HEK293 (cell line): ENCODE results near the gene RTN4.

Experiments used
- AEBP2 ChIP-seq: fragments of 450-650 bp; formaldehyde crosslinking; IDR thresholded peaks from 2 replicates; pipeline ENCODE4 v1.5.1; 2016; ENCODE audit warnings: missing biosample characterization, missing genetic modification characterization, borderline replicate concordance
- BCL11B ChIP-seq: fragments of 450-650 bp; formaldehyde crosslinking; IDR thresholded peaks from 2 replicates; pipeline ENCODE4 v1.5.1; 2016; ENCODE audit warnings: low read depth, missing biosample characterization, missing genetic modification characterization
- KLF10 ChIP-seq: fragments of 450-650 bp; IDR thresholded peaks from 2 replicates; pipeline ENCODE4 v1.5.1; 2018; ENCODE audit warnings: missing biosample characterization, mild to moderate bottlenecking, missing genetic modification characterization
- REST ChIP-seq: fragments of 450-650 bp; formaldehyde crosslinking; IDR thresholded peaks from 2 replicates; pipeline ENCODE4 v1.5.1; 2016; ENCODE audit warnings: missing biosample characterization, missing genetic modification characterization
- SP7 ChIP-seq: fragments of 450-650 bp; formaldehyde crosslinking; IDR thresholded peaks from 2 replicates; pipeline ENCODE4 v1.5.1; 2016; ENCODE audit warnings: missing biosample characterization, missing genetic modification characterization
- TSHZ1 ChIP-seq: fragments of 450-650 bp; formaldehyde crosslinking; IDR thresholded peaks from 2 replicates; pipeline ENCODE4 v1.5.1; 2016; ENCODE audit warnings: missing biosample characterization, missing genetic modification characterization, borderline replicate concordance
- WT1 ChIP-seq: fragments of 450-650 bp; formaldehyde crosslinking; IDR thresholded peaks from 2 replicates; pipeline ENCODE4 v1.5.1; 2016; ENCODE audit warnings: missing biosample characterization, missing genetic modification characterization
- YY1 ChIP-seq: fragments of 450-650 bp; formaldehyde crosslinking; IDR thresholded peaks from 2 replicates; pipeline ENCODE4 v1.5.1; 2018; ENCODE audit warnings: missing biosample characterization, missing genetic modification characterization
- ZBTB20 ChIP-seq: fragments of 450-650 bp; formaldehyde crosslinking; IDR thresholded peaks from 2 replicates; pipeline ENCODE4 v1.5.1; 2016; ENCODE audit warnings: missing biosample characterization, missing genetic modification characterization
- ZBTB48 ChIP-seq: fragments of 450-650 bp; formaldehyde crosslinking; IDR thresholded peaks from 2 replicates; pipeline ENCODE4 v1.5.1; 2016; ENCODE audit warnings: missing biosample characterization, missing genetic modification characterization
- ZFHX2 ChIP-seq: fragments of 450-650 bp; formaldehyde crosslinking; conservative IDR thresholded peaks from 2 replicates; pipeline ENCODE4 v1.5.1; 2016; ENCODE audit warnings: missing biosample characterization, missing genetic modification characterization
- ZFP69B ChIP-seq: fragments of 450-650 bp; formaldehyde crosslinking; IDR thresholded peaks from 2 replicates; pipeline ENCODE4 v1.5.1; 2016; ENCODE audit warnings: missing biosample characterization, missing genetic modification characterization
- ZNF114 ChIP-seq: fragments of 450-650 bp; formaldehyde crosslinking; IDR thresholded peaks from 2 replicates; pipeline ENCODE4 v1.5.0; 2017; ENCODE audit warnings: missing biosample characterization, missing genetic modification characterization
- ZNF132 ChIP-seq: fragments of 450-650 bp; formaldehyde crosslinking; IDR thresholded peaks from 2 replicates; pipeline ENCODE4 v1.5.1; 2017; ENCODE audit warnings: missing biosample characterization, missing genetic modification characterization, borderline replicate concordance
- ZNF202 ChIP-seq: fragments of 450-650 bp; formaldehyde crosslinking; IDR thresholded peaks from 2 replicates; pipeline ENCODE4 v1.5.1; 2016; ENCODE audit warnings: missing biosample characterization, missing genetic modification characterization, borderline replicate concordance
- ZNF221 ChIP-seq: fragments of 450-650 bp; formaldehyde crosslinking; IDR thresholded peaks from 2 replicates; pipeline ENCODE4 v1.5.1; 2017; ENCODE audit warnings: missing biosample characterization, missing genetic modification characterization, borderline replicate concordance
- ZNF302 ChIP-seq: fragments of 450-650 bp; formaldehyde crosslinking; IDR thresholded peaks from 2 replicates; pipeline ENCODE4 v1.5.1; 2016; ENCODE audit warnings: missing biosample characterization, missing genetic modification characterization, low read depth
- ZNF366 ChIP-seq: fragments of 450-650 bp; formaldehyde crosslinking; conservative IDR thresholded peaks from 2 replicates; pipeline ENCODE4 v1.5.1; 2016; ENCODE audit warnings: missing biosample characterization, missing genetic modification characterization
- ZNF513 ChIP-seq: fragments of 450-650 bp; IDR thresholded peaks from 2 replicates; pipeline ENCODE4 v1.5.1; 2018; ENCODE audit warnings: missing biosample characterization, missing genetic modification characterization
- ZNF571 ChIP-seq: fragments of 450-650 bp; formaldehyde crosslinking; IDR thresholded peaks from 2 replicates; pipeline ENCODE4 v1.5.0; 2017; ENCODE audit warnings: missing biosample characterization, missing genetic modification characterization
- ZNF660 ChIP-seq: fragments of 450-650 bp; IDR thresholded peaks from 2 replicates; pipeline ENCODE4 v1.5.1; 2018; ENCODE audit warnings: missing biosample characterization, mild to moderate bottlenecking, missing genetic modification characterization
- ZSCAN16 ChIP-seq: fragments of 450-650 bp; formaldehyde crosslinking; IDR thresholded peaks from 2 replicates; pipeline ENCODE4 v1.5.1; 2016; ENCODE audit warnings: missing biosample characterization, missing genetic modification characterization
- TF ChIP-seq, protein P1 (sequence below): fragments of 450-650 bp; formaldehyde crosslinking; IDR thresholded peaks from 2 replicates; pipeline ENCODE4 v1.5.1; 2016; ENCODE audit warnings: missing biosample characterization, missing genetic modification characterization, low read depth
- TF ChIP-seq, protein P2 (sequence below): fragments of 450-650 bp; formaldehyde crosslinking; IDR thresholded peaks from 2 replicates; pipeline ENCODE4 v1.5.1; 2016; ENCODE audit warnings: missing biosample characterization, missing genetic modification characterization
- TF ChIP-seq, protein P3 (sequence below): fragments of 450-650 bp; formaldehyde crosslinking; IDR thresholded peaks from 2 replicates; pipeline ENCODE4 v1.5.1; 2017; ENCODE audit warnings: missing biosample characterization, missing genetic modification characterization

RTN4 gene

DNA sequence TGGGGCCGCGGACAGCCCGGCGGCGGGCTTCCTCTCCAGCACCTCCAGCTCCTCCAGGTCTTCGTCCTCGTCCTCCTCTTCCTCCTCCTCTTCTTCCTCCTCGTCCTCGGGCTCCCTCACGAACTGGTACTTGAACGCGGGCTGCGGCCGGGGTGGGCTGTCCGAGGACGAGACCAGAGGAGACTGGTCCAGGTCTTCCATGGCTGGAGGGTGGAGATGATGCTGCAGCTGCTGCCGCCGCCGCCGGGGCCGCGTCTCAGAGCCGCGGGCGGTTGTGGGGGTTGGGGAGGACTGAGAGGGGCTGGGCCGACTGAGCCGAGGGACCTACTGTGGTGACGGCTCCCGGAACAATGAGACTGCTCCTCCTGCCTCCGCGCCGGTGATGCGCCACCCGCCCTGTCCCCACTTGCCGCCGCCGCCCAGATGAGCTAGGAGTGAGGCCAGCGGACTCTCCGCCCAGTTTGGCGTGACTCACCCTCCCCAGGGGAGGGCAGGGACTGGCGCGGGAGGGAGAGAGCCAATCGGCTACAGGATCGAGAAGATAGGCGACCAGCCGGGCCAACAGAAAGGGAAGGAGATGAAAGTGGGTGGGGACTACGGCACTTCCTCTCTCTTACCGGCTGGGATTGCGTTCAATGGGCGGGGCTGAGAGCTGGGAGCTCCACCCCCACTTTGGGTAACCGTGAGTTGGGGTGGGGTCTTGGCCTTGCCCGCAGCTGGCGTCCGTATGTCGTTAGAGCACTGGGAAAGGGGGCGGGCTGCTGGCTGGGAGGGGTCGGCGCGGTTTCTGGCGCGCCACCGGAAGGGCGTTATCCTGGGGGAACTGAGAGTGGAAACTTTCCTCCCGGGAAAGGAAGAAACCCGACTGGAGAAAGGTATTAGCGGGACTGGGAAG, at the start of gene RTN4 (continued):
- TF ChIP-seq ZNF221 (tag by site-specific recombination) (no peak), TSHZ1 (tag by site-specific recombination) (0 out of 2 replicates have a peak, but pooled peaks have one; percentile 15), ZFP69B (tag by site-specific recombination) (peak; percentile 39; the same call in 1 of the 2 replicates), BCL11B (tag by site-specific recombination) (peak; percentile 82; the same call in 1 of the 2 replicates), ZNF366 (tag by site-specific recombination) (no peak), ZSCAN16 (tag by site-specific recombination) (no peak), ZNF513 (tag by site-specific recombination) (peak; percentile 97), ZNF302 (tag by site-specific recombination) (no peak), ZNF114 (tag by site-specific recombination) (no peak), ZBTB20 (tag by site-specific recombination) (peak; percentile 39; the same call in 1 of the 2 replicates), SP7 (peak; percentile 69), YY1 (tag by site-specific recombination) (no peak; the same call in 1 of the 2 replicates), ZNF571 (tag by site-specific recombination) (no peak), ZFHX2 (peak; percentile 66; the same call in 1 of the 2 replicates), AEBP2 (tag by site-specific recombination) (no peak), ZNF202 (tag by site-specific recombination) (no peak), ZNF660 (tag by site-specific recombination) (peak; percentile 52; the same call in 1 of the 2 replicates), WT1 (no peak; the same call in 1 of the 2 replicates), KLF10 (tag by site-specific recombination) (peak; percentile 40; the same call in 1 of the 2 replicates), REST (peak; percentile 62), ZNF132 (tag by site-specific recombination) (no peak), ZBTB48 (0 out of 2 replicates have a peak, but pooled peaks have one; percentile 9)
- TF ChIP-seq, protein P1, sequence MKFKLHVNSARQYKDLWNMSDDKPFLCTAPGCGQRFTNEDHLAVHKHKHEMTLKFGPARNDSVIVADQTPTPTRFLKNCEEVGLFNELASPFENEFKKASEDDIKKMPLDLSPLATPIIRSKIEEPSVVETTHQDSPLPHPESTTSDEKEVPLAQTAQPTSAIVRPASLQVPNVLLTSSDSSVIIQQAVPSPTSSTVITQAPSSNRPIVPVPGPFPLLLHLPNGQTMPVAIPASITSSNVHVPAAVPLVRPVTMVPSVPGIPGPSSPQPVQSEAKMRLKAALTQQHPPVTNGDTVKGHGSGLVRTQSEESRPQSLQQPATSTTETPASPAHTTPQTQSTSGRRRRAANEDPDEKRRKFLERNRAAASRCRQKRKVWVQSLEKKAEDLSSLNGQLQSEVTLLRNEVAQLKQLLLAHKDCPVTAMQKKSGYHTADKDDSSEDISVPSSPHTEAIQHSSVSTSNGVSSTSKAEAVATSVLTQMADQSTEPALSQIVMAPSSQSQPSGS (tag by site-specific recombination), result 0 out of 2 replicates have a peak, but pooled peaks have one; percentile 8
- TF ChIP-seq, protein P2, sequence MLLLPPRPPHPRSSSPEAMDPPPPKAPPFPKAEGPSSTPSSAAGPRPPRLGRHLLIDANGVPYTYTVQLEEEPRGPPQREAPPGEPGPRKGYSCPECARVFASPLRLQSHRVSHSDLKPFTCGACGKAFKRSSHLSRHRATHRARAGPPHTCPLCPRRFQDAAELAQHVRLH, result peak; percentile 30; the same call in 1 of the 2 replicates
- TF ChIP-seq, protein P3, sequence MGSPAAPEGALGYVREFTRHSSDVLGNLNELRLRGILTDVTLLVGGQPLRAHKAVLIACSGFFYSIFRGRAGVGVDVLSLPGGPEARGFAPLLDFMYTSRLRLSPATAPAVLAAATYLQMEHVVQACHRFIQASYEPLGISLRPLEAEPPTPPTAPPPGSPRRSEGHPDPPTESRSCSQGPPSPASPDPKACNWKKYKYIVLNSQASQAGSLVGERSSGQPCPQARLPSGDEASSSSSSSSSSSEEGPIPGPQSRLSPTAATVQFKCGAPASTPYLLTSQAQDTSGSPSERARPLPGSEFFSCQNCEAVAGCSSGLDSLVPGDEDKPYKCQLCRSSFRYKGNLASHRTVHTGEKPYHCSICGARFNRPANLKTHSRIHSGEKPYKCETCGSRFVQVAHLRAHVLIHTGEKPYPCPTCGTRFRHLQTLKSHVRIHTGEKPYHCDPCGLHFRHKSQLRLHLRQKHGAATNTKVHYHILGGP (tag by site-specific recombination), result no peak
